Stimulated activated CD8-positive, alpha-beta memory T cell treated with anti-CD3 and anti-CD28 coated beads, Interleukin-15, amount 100 ng/mL, for 48 hours (primary cell): ENCODE data around the gene OBSL1.

Experiments
- DNase-seq, 2 donors: peaks; one replicate each; pipeline ENCODE4 v3.0.0-alpha.2; 2020; ENCODE audit warnings: low read depth in 2 of 2

The OBSL1 gene

GRCh38 chr2:219549619-219550018 lies 21.7 kb downstream of the OBSL1 start:
- DNase-seq = no peak

- no peak for DNase-seq
Observed at GRCh38 chr2:219548990-219549389, 22.3 kb downstream of the OBSL1 start.

DNA sequence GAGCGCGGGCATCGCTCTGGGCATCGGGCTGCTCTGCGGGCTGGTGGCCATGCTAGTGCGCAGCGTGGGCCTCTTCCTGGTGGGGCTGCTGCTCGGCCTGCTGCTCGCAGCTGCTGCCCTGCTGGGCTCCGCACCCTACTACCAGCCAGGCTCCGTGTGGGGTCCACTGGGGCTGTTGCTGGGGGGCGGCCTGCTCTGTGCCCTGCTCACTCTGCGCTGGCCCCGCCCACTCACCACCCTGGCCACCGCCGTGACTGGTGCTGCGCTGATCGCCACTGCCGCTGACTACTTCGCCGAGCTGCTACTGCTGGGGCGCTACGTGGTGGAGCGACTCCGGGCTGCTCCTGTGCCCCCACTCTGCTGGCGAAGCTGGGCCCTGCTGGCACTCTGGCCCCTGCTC lies 23.7 kb downstream of the OBSL1 start:
- no peak for DNase-seq

GRCh38 chr2:219545943-219546352 lies 25.4 kb downstream of the OBSL1 start:
- no peak for DNase-seq

DNA sequence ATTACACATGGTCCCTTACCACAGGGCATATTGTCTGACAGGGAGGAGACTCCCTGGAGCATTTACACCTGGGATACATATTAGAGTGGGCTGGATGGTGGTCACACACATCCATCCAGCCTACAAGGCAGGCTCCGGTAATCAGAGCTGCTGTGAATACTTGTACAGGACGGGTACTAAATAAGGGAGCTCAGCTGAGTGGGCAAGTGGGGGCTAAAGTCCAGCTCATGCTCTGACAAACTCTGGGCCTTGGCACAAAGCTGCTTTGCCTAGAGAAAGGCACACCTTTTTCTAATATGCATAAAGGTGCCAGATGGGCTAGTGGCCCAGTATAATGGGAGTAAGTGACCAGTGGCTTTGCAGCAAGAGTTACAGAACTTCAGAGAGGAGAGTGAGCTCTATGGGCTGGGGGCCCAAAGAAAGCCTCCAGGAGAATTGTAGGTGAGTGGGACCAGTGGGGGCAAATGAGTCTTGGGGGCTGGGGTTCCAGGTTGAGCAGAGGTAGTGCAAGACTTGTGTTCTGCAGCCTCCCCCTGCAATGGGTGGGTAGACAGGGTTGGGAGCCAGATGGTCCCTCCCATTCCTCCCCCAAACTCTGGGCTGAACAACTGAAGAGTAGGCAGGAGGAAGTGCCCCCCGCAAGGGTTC lies 25.9 kb downstream of the OBSL1 start:
- DNase-seq = no peak

DNA sequence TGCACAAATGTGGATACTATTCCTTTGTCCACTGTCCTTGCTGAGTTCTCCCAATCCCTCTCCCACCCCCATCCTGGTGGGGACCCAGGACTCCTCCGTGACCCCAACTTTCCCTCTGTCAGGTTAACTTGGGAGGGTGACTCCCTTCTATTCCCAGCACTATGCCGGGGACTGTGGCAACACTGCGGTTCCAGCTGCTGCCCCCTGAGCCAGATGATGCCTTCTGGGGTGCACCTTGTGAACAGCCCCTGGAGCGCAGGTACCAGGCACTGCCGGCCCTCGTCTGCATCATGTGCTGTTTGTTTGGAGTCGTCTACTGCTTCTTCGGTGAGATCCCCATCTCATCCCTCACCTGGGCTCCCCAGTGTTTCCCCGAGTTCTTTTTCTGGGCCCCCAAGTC lies 26.8 kb downstream of the OBSL1 start:
- no peak for DNase-seq

- DNase-seq = peak; percentile 91 to 93
Observed at GRCh38 chr2:219543596-219544358, 27.6 kb downstream of the OBSL1 start, which contains the start of the genes CHPF and TMEM198. CHPF (minus strand) TSS chr2:219543809; CDS start chr2:219543538, 271 bp downstream. TMEM198 (plus strand) TSS chr2:219544028; CDS start chr2:219544728, 700 bp downstream.

- no peak for DNase-seq
Observed at GRCh38 chr2:219542931-219543595, 28.3 kb downstream of the OBSL1 start.

GRCh38 chr2:219541611-219542180 lies 29.6 kb downstream of the OBSL1 start:
- peak; percentile 71 to 77 for DNase-seq

DNA sequence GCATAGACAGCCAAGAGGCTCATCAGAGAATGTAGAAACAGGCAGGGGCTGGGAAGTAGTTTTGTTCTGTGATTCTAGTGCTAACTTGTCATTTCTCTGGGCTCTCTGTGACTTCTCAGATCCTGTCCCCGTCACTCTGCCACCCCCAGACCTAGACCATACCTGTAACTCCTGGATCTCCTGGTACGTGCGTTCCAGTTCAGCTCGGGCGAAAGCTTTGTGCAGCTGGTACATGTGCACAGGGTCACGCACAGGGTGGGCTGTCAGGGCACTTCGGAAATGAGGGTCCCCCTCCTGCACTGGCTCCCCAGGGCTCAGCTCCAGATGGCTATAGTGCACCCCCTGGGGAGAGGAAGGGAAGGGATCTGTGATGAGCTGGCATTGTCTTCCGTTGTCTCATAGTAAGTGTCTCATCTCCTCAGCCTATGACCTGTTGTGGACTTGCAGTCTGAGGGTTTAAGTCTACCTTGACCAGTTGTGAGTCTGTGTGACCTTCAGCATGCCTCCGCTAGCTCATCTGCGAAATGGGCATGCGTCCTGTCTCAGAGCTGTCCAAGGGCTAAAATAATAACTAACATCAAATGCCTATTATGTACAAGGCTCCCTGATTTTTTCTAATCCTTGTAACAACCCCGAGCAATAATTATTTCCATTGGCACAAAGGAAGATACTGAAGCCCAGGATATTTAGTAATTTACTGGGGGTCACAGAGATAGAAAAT lies 30.4 kb downstream of the OBSL1 start:
- no peak for DNase-seq

DNA sequence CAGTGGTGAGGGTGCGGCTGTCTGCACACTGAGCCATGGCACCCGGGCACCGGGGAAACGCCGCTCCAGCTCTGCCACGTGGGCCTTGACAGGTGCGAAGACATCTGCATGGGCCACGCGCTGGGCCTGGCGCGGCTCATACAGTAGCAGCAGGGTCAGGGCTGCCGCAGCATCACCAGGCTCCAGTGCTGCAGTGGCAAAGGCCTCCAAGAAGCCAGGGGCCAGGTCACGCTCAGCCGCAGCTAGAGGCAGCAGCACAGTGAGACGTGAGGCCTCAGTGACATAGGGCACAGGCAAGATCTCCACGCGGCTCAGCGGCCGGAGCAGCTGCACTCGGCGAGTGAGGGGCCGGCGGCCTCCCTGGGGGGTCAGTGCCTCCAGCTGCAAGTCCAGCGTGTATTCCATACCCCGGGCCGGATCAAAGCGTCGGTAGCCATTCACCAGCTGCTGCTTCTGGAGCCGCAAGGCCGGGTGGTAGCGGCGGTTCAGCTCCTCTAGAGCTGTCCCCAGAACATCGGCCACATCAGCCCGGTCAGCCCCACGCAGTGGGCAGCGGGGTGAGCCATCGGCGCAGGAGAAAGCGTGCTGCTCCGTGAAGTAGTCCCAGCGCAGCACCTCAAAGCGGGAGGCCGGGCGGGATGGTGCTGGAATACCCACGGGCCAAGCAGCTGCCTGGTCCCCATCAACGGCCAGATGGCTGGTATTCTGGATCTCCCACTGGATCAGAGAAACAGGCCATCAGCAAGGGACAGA lies 31.2 kb downstream of the OBSL1 start:
- no peak for DNase-seq

GRCh38 chr2:219538956-219539788 lies 32.2 kb downstream of the OBSL1 start:
- DNase-seq = no peak

DNA sequence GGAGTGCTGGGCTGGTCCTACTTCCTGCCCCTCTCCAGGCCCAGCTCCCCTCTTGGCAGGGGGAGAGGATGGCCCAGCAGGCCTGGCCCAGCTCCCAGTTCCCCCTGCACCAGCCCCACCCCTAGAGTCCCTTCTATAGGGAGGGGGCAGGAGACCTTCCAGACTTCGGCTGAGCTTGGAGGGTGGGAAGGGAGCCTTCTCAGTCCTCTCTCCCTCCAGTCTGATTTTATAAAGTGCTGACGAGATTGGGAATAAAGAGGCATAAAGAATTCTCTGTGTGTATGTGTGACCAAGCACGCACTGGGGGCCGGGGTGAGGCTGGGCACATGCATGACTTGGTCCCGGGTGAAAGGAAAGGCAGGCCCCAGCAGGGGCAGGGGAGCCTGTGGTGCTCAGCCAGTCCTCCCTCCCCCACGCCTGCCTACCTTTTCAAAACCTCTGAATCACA lies 32.8 kb downstream of the OBSL1 start:
- no peak for DNase-seq

- no peak for DNase-seq
Observed at GRCh38 chr2:219537657-219538488, 33.5 kb downstream of the OBSL1 start.

GRCh38 chr2:219536967-219537366 lies 34.4 kb downstream of the OBSL1 start:
- DNase-seq = no peak

- no peak for DNase-seq
Observed at GRCh38 chr2:219536425-219536824, 34.9 kb downstream of the OBSL1 start.

GRCh38 chr2:219533930-219534661 lies 37.2 kb downstream of the OBSL1 start:
- DNase-seq = no peak

GRCh38 chr2:219532378-219532649 lies 39.0 kb downstream of the OBSL1 start:
- no peak for DNase-seq
